Right ventricle myocardium inferior (tissue), 1 donor: ENCODE results near the gene METTL8. TPM values are rescaled to one million over a fixed set of nuclear protein-coding genes. Genes with fewer than 3 reads are reported as not detected.

ENCODE experiments used
- ATAC-seq: fragments of 200-7000 bp; cut with Tn5 transposase; one replicate; pipeline ENCODE4 v1.9.1; 2020; ENCODE audit warnings: mild to moderate bottlenecking, moderate library complexity
- DNase-seq: peaks from one replicate; pipeline ENCODE4 v3.0.0; 2021; ENCODE audit errors: missing footprints
- intact Hi-C: fragments of 100-400 bp; cut with DNase I; formaldehyde crosslinking; loops from one replicate; pipeline ENCODE4 v1.11.0; 2022
- total RNA-seq: library from RNA; stranded (reverse); fragmentation: NEBNext Ultra II Directional; extraction: Animal tissue kit (Norgen Biotek cat#: 25700); gene quantifications from one replicate; pipeline ENCODE4 v1.2.1, GENCODE V29; 2021
- donor health status: DM: no; HTN: yes; CAD: no; lungs with severe emphysema.

METTL8 gene
- total RNA-seq, 1 donor from 2014 or later, result 12.0 TPM

DNA sequence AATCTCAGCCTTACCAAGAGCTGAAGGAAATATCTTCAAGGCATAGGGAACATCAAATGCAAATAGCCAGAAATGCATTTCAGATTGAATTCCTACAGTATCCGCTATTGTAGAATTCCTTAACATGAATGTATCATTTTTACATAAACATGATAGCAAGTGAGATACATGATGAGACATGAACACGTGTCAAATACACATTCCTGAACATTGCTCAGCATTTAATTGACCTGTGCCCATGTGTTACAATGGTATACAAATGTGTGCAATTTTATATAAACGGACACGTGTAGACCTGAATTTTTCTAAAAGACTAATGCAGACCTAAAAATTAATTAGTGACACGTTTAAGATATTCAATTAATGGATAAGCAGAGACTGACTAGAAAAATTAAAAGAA lies 140.1 kb downstream of the METTL8 start:
- intact Hi-C loops, result no loop called here
- DNase-seq (no peak), ATAC-seq (no peak)

DNA sequence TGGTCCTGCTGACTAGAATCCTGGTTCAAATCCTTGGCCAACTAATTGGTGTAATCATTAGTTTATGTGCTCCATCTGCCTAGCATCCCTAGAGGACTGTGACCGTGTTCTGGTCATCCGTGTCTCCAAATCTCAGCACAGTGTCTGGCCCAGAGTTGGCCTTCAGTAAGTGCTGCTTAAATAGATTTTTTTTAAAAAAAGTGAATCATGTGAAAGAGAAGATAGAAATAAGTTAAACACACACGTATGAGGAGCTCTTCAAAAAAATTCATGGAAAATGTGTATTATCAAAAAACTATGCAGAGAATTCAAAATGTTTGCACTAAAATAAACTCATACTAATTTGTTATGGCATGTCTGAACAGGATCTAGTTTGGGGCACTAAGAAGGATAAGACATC lies 143.8 kb downstream of the METTL8 start:
- DNase-seq (no peak), ATAC-seq (no peak)
- intact Hi-C loops, result no loop called here

DNA sequence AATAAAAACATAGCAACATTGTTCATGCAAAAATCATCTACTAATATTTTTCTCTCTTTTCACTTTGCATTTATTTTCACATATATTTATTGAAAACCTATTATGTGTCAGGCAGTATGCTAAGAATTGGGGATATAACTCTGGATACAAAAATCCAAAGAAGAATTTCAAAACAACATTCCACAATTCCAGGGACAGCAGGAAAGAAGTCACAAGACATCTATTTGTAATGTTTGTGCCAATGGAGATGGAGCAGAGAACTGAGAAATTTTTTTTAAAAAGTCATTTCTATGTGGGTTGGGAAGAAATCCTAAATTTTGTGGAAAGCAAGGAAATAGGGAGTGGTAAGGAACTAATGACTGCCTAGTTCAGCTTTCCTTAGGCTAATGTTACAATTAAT lies 144.5 kb downstream of the METTL8 start:
- ATAC-seq, result no peak
- intact Hi-C loops, result no loop called here
- DNase-seq, result no peak

DNA sequence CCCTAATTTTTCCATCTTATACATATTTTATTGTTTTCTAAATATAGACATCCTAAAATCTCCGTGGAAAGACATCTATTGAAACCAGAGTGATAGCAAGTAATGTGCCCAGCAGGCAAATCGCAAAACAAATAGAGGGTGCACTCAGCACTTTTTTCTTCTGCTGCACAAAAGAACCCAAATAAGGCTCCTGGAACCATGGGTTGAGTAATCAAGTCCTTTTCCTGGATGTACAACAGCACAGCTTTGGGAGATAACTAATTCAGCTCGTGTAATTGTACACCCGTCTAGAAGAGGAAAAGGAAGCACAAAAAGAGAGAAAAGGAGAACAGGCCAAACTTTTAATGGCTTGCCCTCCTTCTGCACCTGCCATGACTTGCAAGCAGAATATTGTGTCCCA lies 146.2 kb downstream of the METTL8 start:
- DNase-seq, result no peak
- no peak for ATAC-seq
- intact Hi-C loops, result no loop called here

DNA sequence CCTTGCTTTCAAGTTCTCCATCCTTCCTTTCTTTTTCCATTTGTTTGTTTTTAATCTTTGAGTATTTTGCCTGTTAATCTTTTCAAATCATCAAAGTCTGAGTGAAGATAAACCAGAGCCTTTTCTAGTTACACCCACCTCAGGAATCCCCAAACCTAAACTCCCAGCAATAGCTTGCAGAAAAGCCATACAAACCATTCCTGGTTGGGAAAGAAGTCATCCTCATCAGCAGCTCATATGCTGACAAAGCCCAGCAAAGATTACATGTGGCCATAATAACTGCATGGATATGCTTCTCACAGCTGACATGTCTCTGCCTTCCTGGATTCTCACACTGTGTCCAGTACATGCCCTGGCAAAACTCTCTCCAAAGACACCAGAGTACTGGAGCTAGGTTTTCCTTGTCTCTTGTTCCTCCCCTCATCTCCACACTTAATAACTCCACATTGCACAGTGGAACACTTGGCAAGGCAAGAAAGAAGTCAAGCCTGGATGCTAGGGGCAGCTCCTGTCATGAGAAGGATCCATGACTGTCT lies 146.7 kb downstream of the METTL8 start:
- intact Hi-C loops, result no loop called here
- ATAC-seq, result no peak
- no peak for DNase-seq

DNA sequence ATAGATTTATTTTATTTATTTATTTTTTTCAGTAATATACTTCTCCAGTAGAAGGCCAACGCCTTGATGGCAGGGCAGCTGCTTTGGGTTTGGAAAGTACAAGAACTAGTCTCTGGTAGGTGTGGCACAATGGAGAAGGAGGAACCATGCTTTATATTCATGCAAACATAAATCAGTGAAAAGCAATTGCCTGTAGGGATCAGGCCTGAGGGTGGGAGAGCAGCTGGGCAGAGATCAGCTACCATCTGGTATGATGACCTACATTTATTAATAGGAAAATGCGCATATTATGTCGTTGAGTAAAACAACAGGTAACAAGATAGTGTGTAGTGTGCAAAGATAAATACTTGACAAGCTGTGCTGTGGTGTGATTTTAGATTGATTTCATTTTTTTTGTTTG lies 152.7 kb downstream of the METTL8 start:
- intact Hi-C loops, result no loop called here
- DNase-seq (no peak), ATAC-seq (no peak)

DNA sequence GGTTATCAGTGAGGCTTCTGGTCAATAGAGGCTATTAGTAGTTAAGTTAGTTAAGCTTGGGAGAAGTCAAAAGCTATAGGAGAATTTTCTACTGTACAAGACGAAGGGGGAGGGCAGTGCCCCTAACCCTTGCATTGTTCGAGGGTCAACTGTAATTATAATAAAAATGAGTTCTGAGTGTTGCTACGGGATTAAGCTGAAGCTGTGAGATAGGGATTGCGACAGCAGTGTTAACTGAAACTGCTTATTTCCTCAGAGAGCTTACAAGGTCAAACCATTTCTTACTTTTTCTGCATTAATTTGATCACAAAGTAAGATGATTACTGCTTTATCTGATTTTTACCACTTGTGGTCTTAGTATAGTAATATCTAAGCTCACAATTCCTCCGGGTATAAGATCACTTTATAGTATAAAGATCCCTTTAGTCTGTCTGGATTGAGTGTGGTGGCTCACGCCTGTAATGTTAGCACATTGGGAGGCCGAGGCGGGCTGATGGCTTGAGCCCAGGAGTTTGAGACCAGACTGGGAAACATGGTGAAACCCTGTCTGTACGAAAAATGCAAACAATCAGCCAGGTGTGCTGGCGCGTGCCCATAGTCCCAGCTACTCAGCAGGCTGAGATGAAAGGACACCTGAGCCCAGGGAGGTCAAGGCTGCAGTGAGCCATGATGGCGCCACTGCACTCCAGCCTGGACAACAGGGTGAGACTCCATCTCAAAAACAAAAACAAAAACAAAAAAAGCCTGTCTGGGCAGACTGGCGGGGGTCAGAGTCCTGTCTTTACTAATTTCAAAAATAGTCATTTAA lies 153.6 kb downstream of the METTL8 start:
- DNase-seq, result no peak
- intact Hi-C loops, result no loop called here
- ATAC-seq, result no peak

DNA sequence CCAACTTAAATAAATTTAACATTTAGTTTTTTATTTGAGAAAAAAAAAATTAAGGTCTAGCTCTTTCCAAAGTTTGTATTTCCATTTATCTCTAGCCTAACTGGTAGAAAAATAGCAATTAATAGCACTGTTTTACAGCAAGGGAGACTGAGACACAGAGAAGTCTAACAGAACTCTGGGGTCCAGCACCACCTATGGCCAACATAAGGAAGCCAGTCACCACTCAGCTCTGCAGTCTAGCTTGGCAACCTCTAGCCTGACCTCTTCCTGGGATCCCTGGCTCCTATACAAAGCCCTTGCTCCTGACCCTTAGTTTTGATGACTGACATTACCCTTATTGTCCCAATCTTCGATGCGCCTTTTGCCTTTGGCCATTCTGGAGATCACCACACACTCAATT lies 159.0 kb downstream of the METTL8 start:
- intact Hi-C loops, result no loop called here
- ATAC-seq, result no peak
- no peak for DNase-seq

DNA sequence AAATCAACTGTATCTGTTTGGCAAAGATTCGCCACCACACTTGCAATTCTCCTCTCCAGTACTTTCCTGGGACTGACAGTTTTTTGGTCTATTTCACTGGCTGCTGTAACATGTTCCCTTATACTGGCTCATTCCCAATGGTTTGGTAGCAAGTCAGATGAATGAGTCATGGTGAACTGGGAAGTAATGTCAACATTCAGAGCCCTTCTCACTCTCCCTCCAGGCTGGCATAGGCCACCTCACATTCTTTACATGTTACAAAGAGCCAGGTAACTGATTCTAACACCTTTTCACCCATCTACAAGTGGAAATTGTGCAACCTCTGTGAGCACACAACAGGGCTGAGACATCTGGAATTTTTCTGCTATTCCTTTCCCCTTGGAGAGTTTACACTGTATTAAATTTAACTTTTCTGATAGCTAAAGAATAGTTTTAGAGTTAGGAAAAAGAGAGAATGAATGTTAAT lies 161.8 kb downstream of the METTL8 start:
- intact Hi-C loops, result no loop called here
- ATAC-seq (peak; percentile 96), DNase-seq (no peak)

DNA sequence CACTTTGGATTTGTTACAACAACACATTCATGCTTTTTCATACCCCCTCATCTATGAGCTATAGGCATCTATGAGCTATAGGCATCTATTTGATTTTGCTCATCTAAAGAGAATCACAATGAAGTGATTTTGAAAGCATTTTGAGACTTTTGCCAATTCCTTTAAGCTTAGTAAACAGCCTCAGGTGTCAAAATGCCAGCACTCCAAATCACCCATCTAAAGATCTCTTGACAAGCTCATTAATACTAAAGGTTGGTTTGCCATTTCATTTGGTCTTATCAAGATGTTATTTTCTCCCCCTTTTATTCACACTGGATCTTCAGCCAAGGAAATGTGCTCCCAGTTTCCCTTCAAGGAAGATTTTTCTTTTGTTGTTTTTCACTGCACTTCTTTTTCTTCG lies 162.4 kb downstream of the METTL8 start:
- ATAC-seq (no peak), DNase-seq (no peak)
- intact Hi-C loops, result no loop called here

DNA sequence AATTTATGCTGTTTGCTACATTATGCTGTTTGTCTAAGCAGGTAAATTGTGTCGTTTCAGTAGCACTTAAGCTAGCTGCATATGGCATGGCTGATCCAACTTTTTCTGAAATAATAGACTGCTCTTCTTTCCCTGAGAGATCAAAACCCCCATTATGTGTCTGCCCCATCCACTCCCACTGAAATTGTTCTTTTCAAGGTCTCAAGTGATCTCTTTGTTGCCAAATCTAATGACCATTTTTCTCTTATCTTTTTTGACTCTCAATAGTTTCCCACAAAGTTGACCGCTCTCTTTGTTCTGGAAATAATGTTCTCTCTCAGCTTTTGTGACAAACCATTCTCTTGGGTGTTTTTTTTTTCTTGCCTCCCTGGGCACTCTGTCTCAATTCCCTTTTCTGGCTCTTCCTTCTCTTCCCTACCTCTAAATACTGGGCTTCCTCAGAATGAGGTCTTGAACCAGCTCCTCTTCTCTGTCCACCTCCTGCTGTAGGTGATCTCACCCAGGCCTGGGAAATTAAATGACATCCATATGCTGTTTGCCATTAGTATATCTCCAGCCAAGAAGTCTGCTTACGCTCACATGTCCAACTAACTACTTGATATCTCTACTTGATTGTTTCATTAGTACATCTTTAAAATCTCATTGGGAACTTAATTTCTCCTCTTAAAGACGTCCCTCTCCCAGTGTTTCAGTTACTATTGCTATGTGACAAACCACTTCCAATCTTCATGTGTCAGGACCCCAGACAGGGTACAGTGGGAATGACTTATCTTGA lies 165.7 kb downstream of the METTL8 start:
- DNase-seq (no peak), ATAC-seq (no peak)
- intact Hi-C loops, result no loop called here

Other genes starting within 250 kb of the METTL8 start
- gene DCAF17, start 236 bp upstream of the METTL8 start, total RNA-seq, result 7.6 TPM
- 69.8 TPM for gene CYBRD1, start 88.5 kb upstream of the METTL8 start, total RNA-seq